IPS DF 4.7 (cell line): ENCODE measurements around the gene NEGR1.

Source experiments
- DNase-seq: peaks from one replicate; pipeline ENCODE4 v3.0.0-alpha.2; 2013; ENCODE audit warnings: low spot score; ENCODE audit errors: extremely low read depth

NEGR1 gene

DNA sequence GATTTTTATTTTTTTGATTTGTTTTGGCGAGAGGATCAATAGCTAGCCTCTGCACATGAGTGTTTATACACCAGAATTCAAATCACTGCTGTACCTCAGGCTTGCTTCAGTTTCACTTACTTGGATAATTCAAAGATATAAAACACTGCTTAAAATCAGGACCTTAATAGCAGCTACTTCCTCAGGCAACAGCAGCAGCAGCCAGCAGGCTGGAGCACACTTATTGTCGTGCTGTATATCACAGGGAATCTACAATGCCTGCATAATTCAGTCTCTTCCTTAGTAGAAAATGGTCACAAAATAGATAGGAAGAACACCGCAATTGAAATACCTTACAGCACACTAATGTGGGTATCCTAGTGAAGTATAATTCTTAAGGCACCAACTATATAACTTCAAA is 497.3 kb downstream of the NEGR1 start:
- DNase-seq, result no peak

DNA sequence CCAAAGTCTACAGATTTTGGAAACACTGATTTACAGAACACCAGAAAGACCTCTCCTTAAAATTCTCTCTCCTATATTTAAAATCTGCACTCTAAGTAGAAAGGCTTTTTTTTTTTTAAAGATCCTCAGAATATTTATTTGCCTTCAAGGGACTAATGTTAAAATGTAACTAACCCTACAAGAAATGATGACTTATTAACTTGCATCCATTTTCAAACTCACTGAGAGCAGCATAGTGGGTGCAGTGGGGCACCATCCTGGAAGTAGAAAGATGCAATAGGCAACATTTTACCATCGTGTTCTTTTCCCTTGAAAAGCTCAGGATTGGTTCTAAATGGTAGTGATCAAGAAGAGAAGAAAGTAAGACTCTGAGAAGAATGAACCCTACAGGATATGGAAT is 498.1 kb downstream of the NEGR1 start:
- DNase-seq, result no peak

GRCh38 chr1:71783071-71783470 is 499.3 kb downstream of the NEGR1 start:
- DNase-seq, result no peak

DNA sequence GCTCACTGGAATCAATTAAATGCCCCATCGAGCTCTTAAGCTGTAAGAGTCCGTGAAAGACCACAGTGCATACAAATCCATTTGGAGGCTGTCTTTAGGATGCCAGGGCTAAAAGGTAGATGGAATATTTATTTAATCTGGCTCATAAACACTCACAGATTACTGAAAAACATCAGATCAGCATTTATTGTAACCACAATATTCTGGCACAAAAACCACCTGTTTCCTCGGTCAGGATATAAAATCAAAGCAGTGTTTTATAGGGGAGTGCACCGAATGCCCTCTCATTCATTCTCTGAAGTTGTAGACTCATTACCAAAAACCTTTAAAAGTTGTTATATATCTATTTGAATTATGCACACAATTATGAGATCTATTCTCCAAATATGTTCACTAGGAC is 500.9 kb downstream of the NEGR1 start:
- no peak for DNase-seq

DNA sequence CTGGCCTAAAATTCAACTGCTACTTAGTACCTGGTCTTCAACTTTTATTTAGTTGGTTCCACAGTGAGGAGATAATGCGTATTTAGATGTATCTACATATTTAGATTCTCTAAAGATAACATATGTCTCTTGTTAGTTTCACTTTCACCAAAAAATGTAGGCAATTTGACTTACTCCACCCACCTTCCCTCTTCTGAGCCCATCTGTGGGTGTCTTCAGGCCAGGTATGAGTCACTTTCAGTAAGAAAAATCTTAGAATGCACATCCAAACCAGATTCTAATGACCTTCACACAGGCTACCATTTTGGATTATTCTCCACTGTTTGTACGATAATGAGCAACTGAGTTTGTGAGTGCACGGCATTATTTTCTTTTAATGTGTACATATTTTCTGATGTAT is 501.7 kb downstream of the NEGR1 start:
- no peak for DNase-seq

DNA sequence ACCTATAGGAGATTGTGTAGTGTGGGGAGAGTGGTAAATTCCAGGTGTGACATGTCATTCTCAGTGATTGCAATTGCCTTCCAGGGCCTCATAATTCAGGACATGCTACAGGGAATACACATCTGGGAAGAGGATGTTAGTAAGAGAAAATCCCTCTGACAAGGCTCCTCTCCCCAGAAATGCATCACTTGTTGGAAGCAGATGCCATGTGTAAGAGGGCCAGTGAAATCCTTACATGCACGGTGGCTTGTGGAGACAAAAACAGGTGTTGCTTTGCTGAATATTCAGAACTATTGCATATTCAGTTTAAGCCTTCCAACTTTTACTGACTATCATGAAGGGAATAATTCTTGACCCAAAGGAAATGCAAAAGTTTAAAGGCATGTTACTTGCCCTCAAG is 503.4 kb downstream of the NEGR1 start:
- DNase-seq, result no peak

GRCh38 chr1:71777094-71777493 is 505.2 kb downstream of the NEGR1 start:
- no peak for DNase-seq

DNA sequence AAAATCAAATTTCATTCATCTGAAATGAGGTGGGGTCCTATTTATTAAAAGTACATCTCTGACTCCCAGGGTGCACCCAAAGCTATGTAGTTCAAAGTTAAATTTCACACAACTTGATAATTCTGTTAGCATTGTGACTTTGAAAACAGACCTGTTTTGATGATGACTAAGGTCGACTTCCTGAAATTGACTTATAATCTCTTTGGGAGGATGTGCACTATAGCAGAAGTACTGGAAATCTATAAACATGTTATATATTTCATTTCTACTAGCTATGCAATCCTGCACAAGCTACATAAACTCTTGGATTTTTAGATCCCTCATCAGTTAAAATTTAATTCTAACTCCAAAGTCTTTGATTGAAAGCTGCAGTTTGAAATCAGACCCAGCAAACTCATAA is 507.6 kb downstream of the NEGR1 start:
- no peak for DNase-seq

DNA sequence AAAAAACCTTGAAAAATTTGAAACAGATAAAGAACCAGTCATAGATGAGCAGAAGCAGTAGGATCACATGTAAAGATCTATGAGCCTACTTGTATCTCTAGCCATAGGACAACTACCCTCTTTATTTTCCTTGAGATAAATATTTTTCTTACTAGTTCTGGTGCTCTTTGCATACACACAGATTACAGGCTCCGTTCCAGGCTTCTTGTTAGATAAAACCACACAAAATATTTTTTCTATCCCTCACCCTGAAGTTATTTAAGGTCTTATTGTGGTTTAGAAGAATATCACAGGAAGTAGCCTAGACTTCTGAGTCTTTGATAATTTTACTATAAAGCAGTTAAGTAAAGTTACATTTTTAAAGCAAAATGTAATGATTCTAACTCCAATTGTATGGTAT is 512.2 kb downstream of the NEGR1 start:
- DNase-seq, result no peak

- DNase-seq, result no peak
Observed at GRCh38 chr1:71766748-71767147, 515.6 kb downstream of the NEGR1 start.

DNA sequence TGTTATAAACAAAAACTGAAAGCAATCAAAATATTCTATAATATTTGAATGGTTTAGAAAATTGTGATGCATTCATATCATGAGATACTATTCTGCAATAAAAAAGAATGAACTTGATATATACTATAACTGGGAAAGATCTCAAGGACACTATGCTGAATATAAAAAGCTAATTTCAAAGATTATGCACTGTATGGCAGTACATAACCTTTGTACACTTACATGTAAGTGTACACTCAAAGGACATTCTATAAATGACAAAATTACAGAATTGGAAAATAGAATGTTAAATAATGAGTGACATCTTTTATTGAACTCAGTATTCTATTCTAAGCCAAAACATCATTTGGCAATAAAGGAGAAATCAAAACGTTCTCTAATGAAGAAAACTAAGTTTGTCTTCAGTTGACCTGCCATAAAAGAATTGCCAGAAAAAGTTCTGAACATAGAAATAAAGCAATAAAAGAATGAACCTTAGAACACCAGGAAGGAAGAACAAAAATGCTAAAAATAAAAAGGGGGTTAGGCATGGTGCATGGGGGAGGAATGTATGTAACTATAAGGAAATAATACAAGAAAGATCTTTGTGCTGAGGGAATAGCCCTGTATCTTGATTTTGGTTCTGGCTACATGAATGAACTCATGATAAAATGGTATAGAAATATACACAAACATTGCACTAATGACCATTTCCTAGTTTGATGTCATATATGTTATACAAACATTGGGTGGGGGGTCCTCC is 519.7 kb downstream of the NEGR1 start:
- DNase-seq, result no peak

GRCh38 chr1:71755441-71755840 is 526.9 kb downstream of the NEGR1 start:
- DNase-seq, result no peak

DNA sequence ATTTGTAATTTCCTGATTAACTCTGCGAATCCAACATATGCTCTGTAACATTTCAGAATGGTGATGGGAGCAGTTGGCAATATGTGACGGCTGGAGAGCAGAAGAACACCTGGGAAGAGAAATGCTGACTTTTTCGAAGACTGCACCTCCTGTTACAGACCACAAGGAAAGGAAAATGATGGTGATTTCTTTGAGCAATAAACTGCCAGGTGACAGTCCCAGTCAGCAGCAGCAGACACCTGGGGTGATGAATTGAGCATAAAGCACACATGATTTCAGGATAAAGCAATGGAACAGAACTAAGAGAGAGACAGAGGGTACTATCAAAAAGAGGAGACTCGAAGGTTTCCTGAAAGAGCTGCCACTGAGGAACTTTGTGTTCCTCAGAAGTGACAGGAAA is 528.6 kb downstream of the NEGR1 start:
- no peak for DNase-seq

DNA sequence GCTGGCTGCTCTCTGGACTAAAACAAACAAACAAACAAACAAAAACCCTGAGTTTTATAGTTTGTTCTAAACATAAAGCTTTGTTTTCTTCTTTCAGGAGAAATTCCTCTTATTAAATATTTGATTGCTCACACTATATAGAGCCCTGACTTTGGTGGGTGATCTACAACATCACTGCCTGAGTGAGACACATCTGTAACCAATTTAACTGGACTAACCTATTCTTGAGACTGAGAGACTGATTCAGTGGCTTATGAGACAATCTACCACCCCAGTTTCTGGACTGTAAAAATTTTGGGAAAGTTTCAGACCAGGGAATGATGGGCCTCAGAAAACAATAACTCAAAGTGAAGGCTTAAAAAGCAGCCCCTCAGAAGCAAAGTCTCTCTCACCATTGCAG is 537.0 kb downstream of the NEGR1 start:
- no peak for DNase-seq

DNA sequence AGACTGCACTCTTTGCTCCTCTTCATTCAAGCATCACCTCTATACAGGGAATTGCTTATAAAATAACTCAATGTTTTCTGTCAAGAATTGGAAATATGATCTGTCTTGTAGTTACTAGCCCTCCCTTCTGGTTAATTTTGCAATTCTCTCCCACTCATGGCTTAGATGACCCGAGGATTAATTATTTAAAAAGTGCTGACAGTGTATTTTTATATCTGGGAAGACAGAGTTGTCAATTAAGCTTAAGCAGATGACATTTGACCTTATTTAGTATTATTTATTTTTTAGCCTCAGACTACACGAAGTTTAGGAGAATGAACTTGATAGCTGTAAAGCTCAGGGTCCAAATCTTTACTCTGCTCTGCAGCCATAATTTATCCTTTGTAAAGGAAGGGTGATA is 538.5 kb downstream of the NEGR1 start:
- DNase-seq, result no peak

- no peak for DNase-seq
Observed at GRCh38 chr1:71738910-71739309, 543.4 kb downstream of the NEGR1 start.

- DNase-seq, result no peak
Observed at GRCh38 chr1:71738256-71738655, 544.1 kb downstream of the NEGR1 start.

- peak; percentile 7 for DNase-seq
Observed at GRCh38 chr1:71737768-71738167, 544.6 kb downstream of the NEGR1 start.

DNA sequence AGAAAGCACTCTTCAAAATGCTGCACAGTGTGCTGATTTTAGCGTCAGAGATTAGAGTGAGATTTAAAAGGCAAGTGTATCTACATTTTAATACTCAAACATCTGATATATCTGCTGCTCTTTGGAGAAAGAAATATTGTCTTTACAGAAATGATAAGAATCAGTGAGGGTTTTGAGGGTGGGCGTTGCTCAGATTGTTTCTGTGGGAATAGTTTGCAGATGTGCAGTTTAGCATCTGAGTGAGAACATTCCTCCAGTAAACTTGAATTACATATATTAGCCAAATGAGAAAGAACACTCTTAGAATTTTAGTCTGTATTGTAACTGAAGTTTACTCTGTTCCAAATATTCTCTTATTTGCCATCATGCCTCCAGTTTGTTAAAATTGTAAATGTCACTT is 549.2 kb downstream of the NEGR1 start:
- DNase-seq, result no peak

DNA sequence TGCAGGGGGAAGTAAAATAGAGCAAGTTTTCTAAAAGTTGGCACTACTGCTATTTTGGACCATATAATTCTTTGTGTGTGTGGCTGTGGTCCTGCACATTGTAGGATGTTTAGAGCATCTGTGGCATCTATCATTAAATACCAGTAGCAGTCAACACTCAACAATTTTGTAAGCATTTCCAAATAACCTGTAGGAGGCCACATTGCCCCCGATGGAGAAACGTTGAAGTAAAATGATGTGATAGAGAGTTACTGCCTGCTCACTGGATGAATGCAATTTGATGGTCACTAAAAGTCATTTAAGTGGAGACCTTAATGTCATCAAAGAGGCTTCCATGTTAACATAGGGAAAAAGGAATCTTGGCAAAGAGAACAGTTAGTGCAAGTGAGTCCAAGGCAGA is 560.8 kb downstream of the NEGR1 start:
- no peak for DNase-seq

- DNase-seq, result no peak
Observed at GRCh38 chr1:71719330-71719729, 563.0 kb downstream of the NEGR1 start.

DNA sequence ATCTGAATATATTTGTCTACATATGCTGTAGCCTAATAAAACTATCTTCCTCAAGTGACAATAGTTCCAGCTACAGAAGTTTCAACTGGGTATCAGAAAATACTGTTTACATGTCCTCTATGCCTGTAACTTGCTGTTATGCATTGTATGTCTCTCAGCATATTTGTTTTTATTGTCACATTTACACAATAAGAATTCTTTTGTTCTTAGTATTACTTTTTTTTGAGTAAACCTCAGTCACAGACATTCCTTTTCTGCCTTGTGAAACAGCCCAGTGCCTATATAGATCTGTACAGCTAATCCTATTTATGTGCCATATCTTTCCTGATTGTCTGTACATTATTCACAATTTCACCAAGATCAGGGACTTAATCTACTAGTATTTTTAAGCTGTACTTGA is 565.2 kb downstream of the NEGR1 start:
- no peak for DNase-seq

- no peak for DNase-seq
Observed at GRCh38 chr1:71711456-71711855, 570.9 kb downstream of the NEGR1 start.
